Esophagus (tissue), 2 donors: ENCODE data around the gene DZANK1. TPM values are rescaled to one million over a fixed set of nuclear protein-coding genes. Genes with fewer than 3 reads are reported as not detected.
"Not testable (repeated sequence)": the region's sequence is repeated elsewhere in the genome, so short reads cannot be mapped to it uniquely, and the experiment has no call there.

ENCODE experiments used
- H3K27ac ChIP-seq, 2 donors: one replicate each; pipeline ENCODE4 v1.5.1; 2013; ENCODE audit warnings: low read depth in 2 of 2, mild to moderate bottlenecking in 2 of 2, inconsistent platforms in 1 of 2, low read length in 1 of 2, moderate library complexity in 1 of 2
- H3K27me3 ChIP-seq, 2 donors: one replicate each; pipeline ENCODE4 v1.6.1; 2013; ENCODE audit warnings: low read length in 2 of 2, control low read depth in 1 of 2, mild to moderate bottlenecking in 1 of 2; ENCODE audit not compliant: insufficient read depth in 2 of 2, control insufficient read depth in 1 of 2
- H3K36me3 ChIP-seq, 2 donors: one replicate each; pipeline ENCODE4 v1.6.1; 2013; ENCODE audit warnings: low read length in 1 of 2; ENCODE audit not compliant: control insufficient read depth in 2 of 2, insufficient read depth in 2 of 2
- H3K4me1 ChIP-seq, 2 donors: one replicate each; pipeline ENCODE4 v1.6.1; 2013; ENCODE audit warnings: low read length in 1 of 2; ENCODE audit not compliant: control insufficient read depth in 2 of 2, insufficient read depth in 2 of 2
- H3K4me3 ChIP-seq, 2 donors: one replicate each; pipeline ENCODE4 v1.5.1; 2013; ENCODE audit warnings: low read length in 2 of 2, mild to moderate bottlenecking in 2 of 2, low read depth in 1 of 2, moderate library complexity in 1 of 2
- H3K9me3 ChIP-seq, 2 donors: one replicate each; pipeline ENCODE4 v1.6.1; 2013; ENCODE audit warnings: mild to moderate bottlenecking in 2 of 2, low read depth in 1 of 2, low read length in 1 of 2, moderate library complexity in 1 of 2; ENCODE audit not compliant: control insufficient read depth in 2 of 2, insufficient read depth in 1 of 2
- WGBS, 2 donors: extraction: QIAGEN DNeasy Blood & Tissue Kit; methylation state at CpG; one replicate each; pipeline ENCODE4 v1.1.7; 2013; 5-methylcytosine and 5-hydroxymethylcytosine counted together
- polyA plus RNA-seq, 2 donors: library from polyadenylated mRNA; stranded (reverse); fragments of 200-250 nt; gene quantifications; one replicate each; pipeline ENCODE4 v1.2.3, GENCODE V29; 2013
- donor health status: healthy with polysubstance abuse.
- donor health status: Bipolar disorder and iron deficiency.

Gene DZANK1
- polyA plus RNA-seq, 2 donors, result 0.69 to 1.7 TPM

GRCh38 chr20:18414140-18414539 is 52.7 kb downstream of the DZANK1 start:
- 69 to 72% methylated on average over 5 of the region's 5 CpGs for WGBS, 2 donors
- H3K4me1 ChIP-seq, result no peaks in the 10 kb centered on the region
- H3K36me3 ChIP-seq, result no peaks in the 10 kb centered on the region
- H3K27ac ChIP-seq, result no peak overlapping the region
- H3K9me3 ChIP-seq, result no peaks in the 10 kb centered on the region
- H3K4me3 ChIP-seq, result no peak overlapping the region
- no peaks in the 10 kb centered on the region for H3K27me3 ChIP-seq

- no peaks in the 10 kb centered on the region for H3K27me3 ChIP-seq
- H3K27ac ChIP-seq, result no peak overlapping the region
- H3K4me1 ChIP-seq, result no peaks in the 10 kb centered on the region
- 82 to 84% methylated on average over 6 of the region's 6 CpGs for WGBS, 2 donors
- no peaks in the 10 kb centered on the region for H3K9me3 ChIP-seq
- H3K36me3 ChIP-seq, result no peaks in the 10 kb centered on the region
- no peak overlapping the region for H3K4me3 ChIP-seq
Observed at GRCh38 chr20:18412221-18412901, 54.5 kb downstream of the DZANK1 start.

- H3K9me3 ChIP-seq, result peaks cover 0 to 4% of the 10 kb centered on the region in 2 donors
Observed at GRCh38 chr20:18405826-18406225, 61.0 kb downstream of the DZANK1 start.

GRCh38 chr20:18404172-18404571 is 62.7 kb downstream of the DZANK1 start:
- H3K9me3 ChIP-seq, result peaks cover 0 to 4% of the 10 kb centered on the region in 2 donors
- no peaks in the 10 kb centered on the region for H3K36me3 ChIP-seq
- H3K27ac ChIP-seq, result no peak overlapping the region
- WGBS, 2 donors, result 37 to 58% methylated on average over 2 of the region's 2 CpGs
- H3K4me3 ChIP-seq, result no peak overlapping the region
- H3K27me3 ChIP-seq, result no peaks in the 10 kb centered on the region
- no peaks in the 10 kb centered on the region for H3K4me1 ChIP-seq

More at GRCh38 chr20:18405826-18406225, 61.0 kb downstream of the DZANK1 start:
- H3K4me3 ChIP-seq, result no peak overlapping the region
- no peaks in the 10 kb centered on the region for H3K36me3 ChIP-seq
- H3K27ac ChIP-seq, result no peak overlapping the region
- 88 to 92% methylated on average over 8 of the region's 8 CpGs for WGBS, 2 donors
- no peaks in the 10 kb centered on the region for H3K27me3 ChIP-seq
- no peaks in the 10 kb centered on the region for H3K4me1 ChIP-seq

- H3K9me3 ChIP-seq, result peaks cover 0 to 4% of the 10 kb centered on the region in 2 donors
- no peak overlapping the region for H3K4me3 ChIP-seq
- no peaks in the 10 kb centered on the region for H3K36me3 ChIP-seq
- H3K27ac ChIP-seq, result no peak overlapping the region
- no peaks in the 10 kb centered on the region for H3K4me1 ChIP-seq
- H3K27me3 ChIP-seq, result no peaks in the 10 kb centered on the region
Observed at GRCh38 chr20:18403269-18403668, 63.6 kb downstream of the DZANK1 start.

- no peaks in the 10 kb centered on the region for H3K27me3 ChIP-seq
- H3K4me3 ChIP-seq, result no peak overlapping the region
- H3K27ac ChIP-seq, result no peak overlapping the region
- 94 to 99% methylated on average over 3 of the region's 3 CpGs for WGBS, 2 donors
- no peaks in the 10 kb centered on the region for H3K36me3 ChIP-seq
- H3K9me3 ChIP-seq, result peaks cover 0 to 4% of the 10 kb centered on the region in 2 donors
- H3K4me1 ChIP-seq, result no peaks in the 10 kb centered on the region
Observed at GRCh38 chr20:18401305-18401704, 65.5 kb downstream of the DZANK1 start.

- 94 to 96% methylated on average over 2 of the region's 2 CpGs for WGBS, 2 donors
- peaks cover 0 to 4% of the 10 kb centered on the region in 2 donors for H3K9me3 ChIP-seq
- H3K4me3 ChIP-seq, result no peak overlapping the region
- H3K4me1 ChIP-seq, result no peaks in the 10 kb centered on the region
- H3K27ac ChIP-seq, result no peak overlapping the region
- no peaks in the 10 kb centered on the region for H3K36me3 ChIP-seq
- no peaks in the 10 kb centered on the region for H3K27me3 ChIP-seq
Observed at GRCh38 chr20:18400460-18400859, 66.4 kb downstream of the DZANK1 start.

GRCh38 chr20:18398713-18399112 is 68.1 kb downstream of the DZANK1 start:
- not testable (repeated sequence) for H3K4me1 ChIP-seq, H3K4me3 ChIP-seq, H3K9me3 ChIP-seq, H3K27me3 ChIP-seq, H3K27ac ChIP-seq, H3K36me3 ChIP-seq
- 95 to 96% methylated on average over 8 of the region's 8 CpGs for WGBS, 2 donors

GRCh38 chr20:18397030-18397429 is 69.8 kb downstream of the DZANK1 start:
- no peaks in the 10 kb centered on the region for H3K36me3 ChIP-seq
- WGBS, 2 donors, result 64 to 78% methylated on average over 4 of the region's 4 CpGs
- no peak overlapping the region for H3K4me3 ChIP-seq
- H3K9me3 ChIP-seq, result peaks cover 0 to 4% of the 10 kb centered on the region in 2 donors
- no peak overlapping the region for H3K27ac ChIP-seq
- H3K27me3 ChIP-seq, result no peaks in the 10 kb centered on the region
- H3K4me1 ChIP-seq, result no peaks in the 10 kb centered on the region

GRCh38 chr20:18395544-18395943 is 71.3 kb downstream of the DZANK1 start:
- 69 to 75% methylated on average over 1 of the region's 1 CpG for WGBS, 2 donors

More at GRCh38 chr20:18395544-18395943, 71.3 kb downstream of the DZANK1 start:
- Histone ChIP-seq H3K4me3 (no peak overlapping the region), H3K4me1 (no peaks in the 10 kb centered on the region), H3K9me3 (no peaks in the 10 kb centered on the region), H3K27me3 (no peaks in the 10 kb centered on the region), H3K27ac (no peak overlapping the region), H3K36me3 (no peaks in the 10 kb centered on the region)
